Measurements from ENCODE around the gene UQCRC1. TPM values are rescaled to one million over a fixed set of nuclear protein-coding genes. Genes with fewer than 3 reads are reported as not detected.

UQCRC1 gene
- total RNA-seq, 1 experiment from 2014 or later = 227 TPM

- ChIA-PET POLR2A (no interaction called here), CTCF (no interaction called here)
- H3K36me3 ChIP-seq (ENCODE audit: control insufficient read depth, insufficient read depth, low read length) = peaks cover 2% of the 10 kb centered on the region
- DNase-seq (ENCODE audit: low read depth, low spot score) = no peak
- no peak for ATAC-seq
- intact Hi-C loops (cut with micrococcal nuclease; ENCODE audit: unreplicated experiment) = no loop called here
- peaks cover 12% of the 10 kb centered on the region for H3K4me1 ChIP-seq (ENCODE audit: control insufficient read depth, insufficient read depth, low read length)
- H3K4me3 ChIP-seq (ENCODE audit: low read depth in 2 of 2, low read length in 2 of 2) = no peak overlapping the region
- no TSS peak for BruUV-seq (replicated peaks)
- no peak overlapping the region for H3K27ac ChIP-seq (ENCODE audit: low read length)
- H3K27me3 ChIP-seq (ENCODE audit: control insufficient read depth, insufficient read depth, low read length) = no peaks in the 10 kb centered on the region
- no peaks in the 10 kb centered on the region for H3K9me3 ChIP-seq (ENCODE audit: control insufficient read depth, insufficient read depth, low read depth, low read length)
- TF ChIP-seq CTCF (IDR thresholded peaks at IDR 0.05) = no peak
- no peak for TF ChIP-seq TCF7L2 (IDR thresholded peaks at IDR 0.05; ENCODE audit: low read depth, low read length)
- no peak for TF ChIP-seq REST (IDR thresholded peaks at IDR 0.05; ENCODE audit: insufficient read depth in 1 of 2, low read depth in 2 of 2, low read length in 1 of 2)
- TF ChIP-seq POLR2AphosphoS5 (IDR thresholded peaks at IDR 0.05; ENCODE audit: low read depth, low read length) = no peak
- no peak for TF ChIP-seq SIN3A (IDR thresholded peaks at IDR 0.05; ENCODE audit: borderline replicate concordance, insufficient read depth, low read depth, low read length)
- in situ Hi-C loops (cut with HindIII; ENCODE audit: low pct_unique_long_range_greater_than_20kb, low sequenced_read_pairs) = no loop called here
Observed at GRCh38 chr3:48631516-48632448, 22.3 kb upstream of the UQCRC1 start.

- no peak overlapping the region for H3K4me3 ChIP-seq (ENCODE audit: low read depth in 2 of 2, low read length in 2 of 2)
- H3K36me3 ChIP-seq (ENCODE audit: control insufficient read depth, insufficient read depth, low read length) = peaks cover 2% of the 10 kb centered on the region
- no peak overlapping the region for H3K27ac ChIP-seq (ENCODE audit: low read length)
- in situ Hi-C loops (cut with HindIII; ENCODE audit: low pct_unique_long_range_greater_than_20kb, low sequenced_read_pairs) = no loop called here
- TF ChIP-seq REST (IDR thresholded peaks at IDR 0.05; ENCODE audit: insufficient read depth in 1 of 2, low read depth in 2 of 2, low read length in 1 of 2) (no peak), SIN3A (IDR thresholded peaks at IDR 0.05; ENCODE audit: borderline replicate concordance, insufficient read depth, low read depth, low read length) (no peak), POLR2AphosphoS5 (IDR thresholded peaks at IDR 0.05; ENCODE audit: low read depth, low read length) (no peak), CTCF (IDR thresholded peaks at IDR 0.05) (no peak), TCF7L2 (IDR thresholded peaks at IDR 0.05; ENCODE audit: low read depth, low read length) (no peak)
- ChIA-PET CTCF (no interaction called here), POLR2A (no interaction called here)
- no TSS peak for BruUV-seq (replicated peaks)
- no peak for ATAC-seq
- DNase-seq (ENCODE audit: low read depth, low spot score) = no peak
- no peaks in the 10 kb centered on the region for H3K27me3 ChIP-seq (ENCODE audit: control insufficient read depth, insufficient read depth, low read length)
- peaks cover 6% of the 10 kb centered on the region for H3K4me1 ChIP-seq (ENCODE audit: control insufficient read depth, insufficient read depth, low read length)
- H3K9me3 ChIP-seq (ENCODE audit: control insufficient read depth, insufficient read depth, low read depth, low read length) = no peaks in the 10 kb centered on the region
- intact Hi-C loops (cut with micrococcal nuclease; ENCODE audit: unreplicated experiment) = no loop called here
Observed at GRCh38 chr3:48630833-48631232, 21.4 kb upstream of the UQCRC1 start.
